K562 (cell line): ENCODE results near the gene PTGIR. TPM values are rescaled to one million over a fixed set of nuclear protein-coding genes. Genes with fewer than 3 reads are reported as not detected.

Source experiments
- CLOCK ChIP-seq: fragments of 250-450 bp; sonication (Bioruptor Pico); IDR thresholded peaks from 2 replicates; pipeline ENCODE4 v1.4.0; 2020; ENCODE audit warnings: mild to moderate bottlenecking, moderate library complexity, borderline replicate concordance
- CREBBP ChIP-seq: IDR thresholded peaks from one replicate; pipeline ENCODE4 v1.6.1; 2012; ENCODE audit warnings: low read depth, mild to moderate bottlenecking, control low read depth, inconsistent platforms, low read length
- ETS1 ChIP-seq: conservative IDR thresholded peaks from 2 replicates; pipeline ENCODE4 v1.6.1; 2011; ENCODE audit warnings: low read depth, mild to moderate bottlenecking, low read length; ENCODE audit not compliant: control insufficient read depth
- EWSR1 ChIP-seq: fragments of 450-650 bp; IDR thresholded peaks from 2 replicates; pipeline ENCODE4 v1.6.1; 2018; ENCODE audit warnings: borderline replicate concordance, mild to moderate bottlenecking, low read depth, moderate library complexity; ENCODE audit not compliant: partially characterized antibody
- FOXM1 ChIP-seq, 2 experiments: fragments of 450-650 bp in 1 of 2; sonication (generic) in 1 of 2; formaldehyde crosslinking in 1 of 2; IDR thresholded peaks; 2 replicates each; pipeline versions ENCODE4 v1.6.1 to v1.9.0; 2017 to 2022; ENCODE audit warnings: low read depth in 2 of 2, mild to moderate bottlenecking in 2 of 2, missing genetic modification reagents in 1 of 2, moderate library complexity in 1 of 2
- HDGF ChIP-seq: fragments of 450-650 bp; IDR thresholded peaks from 2 replicates; pipeline ENCODE4 v1.6.1; 2016
- KAT2B ChIP-seq: IDR thresholded peaks from one replicate; pipeline ENCODE4 v1.6.1; 2012; ENCODE audit warnings: low read depth, mild to moderate bottlenecking, control low read depth, inconsistent platforms, low read length, moderate library complexity
- KDM5B ChIP-seq: fragments of 200-600 bp; sonication (generic); IDR thresholded peaks from 2 replicates; pipeline ENCODE4 v1.6.1; 2012; ENCODE audit warnings: low read depth, mild to moderate bottlenecking, moderate library complexity, low read length, control low read depth, inconsistent platforms; ENCODE audit not compliant: insufficient replicate concordance
- MAFK ChIP-seq: IDR thresholded peaks from 2 replicates; pipeline ENCODE4 v1.6.1; 2011; ENCODE audit warnings: low read length, improper control_type of control experiment
- NFIC ChIP-seq: fragments of 450-650 bp; IDR thresholded peaks from 2 replicates; pipeline ENCODE4 v1.6.1; 2017; ENCODE audit warnings: mild to moderate bottlenecking, inconsistent platforms
- NFXL1 ChIP-seq: fragments of 450-650 bp; formaldehyde crosslinking; IDR thresholded peaks from 2 replicates; pipeline ENCODE4 v1.4.0; 2021; ENCODE audit warnings: mild to moderate bottlenecking
- NONO ChIP-seq, 2 experiments: fragments of 200-400 bp in 1 of 2; fragments of 450-650 bp in 1 of 2; formaldehyde crosslinking in 1 of 2; IDR thresholded peaks; 2 replicates each; pipeline ENCODE4 v1.6.1; 2017; ENCODE audit warnings: low read depth in 2 of 2, mild to moderate bottlenecking in 2 of 2, moderate library complexity in 2 of 2, low read length in 1 of 2
- PHF8 ChIP-seq: fragments of 200-600 bp; sonication (generic); IDR thresholded peaks from 2 replicates; pipeline ENCODE4 v1.6.1; 2012; ENCODE audit warnings: mixed run types, mild to moderate bottlenecking, inconsistent platforms, low read length, moderate library complexity, borderline replicate concordance
- SOX6 ChIP-seq: fragments of 450-650 bp; IDR thresholded peaks from 2 replicates; pipeline ENCODE4 v1.6.1; 2014; ENCODE audit warnings: mild to moderate bottlenecking
- WHSC1 ChIP-seq: IDR thresholded peaks from one replicate; pipeline ENCODE4 v1.6.1; 2012; ENCODE audit warnings: low read length, control low read depth, inconsistent platforms
- ZNF197 ChIP-seq: fragments of 200-800 bp; sonication (Bioruptor generic); IDR thresholded peaks from 2 replicates; pipeline ENCODE4 v1.6.1; 2016; ENCODE audit warnings: low read depth, missing genetic modification characterization, missing compliant biosample characterization
- ZNF3 ChIP-seq: fragments of 250-450 bp; sonication (Bioruptor Pico); IDR thresholded peaks from 2 replicates; pipeline ENCODE4 v1.5.0; 2021; ENCODE audit warnings: mild to moderate bottlenecking, moderate library complexity
- ZNF347 ChIP-seq: fragments of 450-650 bp; formaldehyde crosslinking; IDR thresholded peaks from 2 replicates; pipeline ENCODE4 v1.4.0; 2020; ENCODE audit warnings: low read depth, mild to moderate bottlenecking, moderate library complexity
- ZNF507 ChIP-seq: conservative IDR thresholded peaks from 2 replicates; pipeline ENCODE4 v1.6.1; 2017; ENCODE audit warnings: missing genetic modification characterization, missing compliant biosample characterization
- ZNF717 ChIP-seq: fragments of 250-450 bp; sonication (Bioruptor Pico); IDR thresholded peaks from 2 replicates; pipeline ENCODE4 v1.5.0; 2021
- polyA plus RNA-seq, 8 experiments: library from polyadenylated mRNA; depleted of rRNA in 4 of 8; stranded (reverse) in 5 of 8; unstranded in 3 of 8; fragments of >200 nt; fragmentation: Nextera tagmentation in 2 of 8; fragmentation: Illumina TruSeq in 1 of 8; extraction: Ambion mirVana in 2 of 8; extraction: Trizol in 1 of 8; gene quantifications; 2 replicates each; pipeline versions ENCODE4 v1.2.1 to v1.2.3, GENCODE V29; 2011 to 2014; ENCODE audit warnings: inconsistent platforms in 1 of 8, missing spikeins in 1 of 8
- total RNA-seq, 7 experiments: library from RNA; depleted of rRNA in 6 of 7; stranded (reverse); fragments of >200 nt in 6 of 7; fragmentation: Illumina TruSeq in 2 of 7; extraction: Trizol in 2 of 7; gene quantifications; 2 replicates each; pipeline versions ENCODE4 v1.2.1 to v1.2.3, GENCODE V29; 2011 to 2021; ENCODE audit warnings: low replicate concordance in 1 of 7
- TF ChIP-seq, protein P1 (sequence below): fragments of 250-450 bp; sonication (Bioruptor Pico); IDR thresholded peaks from 2 replicates; pipeline ENCODE4 v1.5.1; 2021; ENCODE audit warnings: mild to moderate bottlenecking

PTGIR gene
- total and polyA plus RNA-seq, 9 of the 15 experiments (the other 6 are each of a cell fraction or from before 2014, with no cell fraction given) = 0.11 to 3.4 (median 1.1) TPM; not detected in 1

DNA sequence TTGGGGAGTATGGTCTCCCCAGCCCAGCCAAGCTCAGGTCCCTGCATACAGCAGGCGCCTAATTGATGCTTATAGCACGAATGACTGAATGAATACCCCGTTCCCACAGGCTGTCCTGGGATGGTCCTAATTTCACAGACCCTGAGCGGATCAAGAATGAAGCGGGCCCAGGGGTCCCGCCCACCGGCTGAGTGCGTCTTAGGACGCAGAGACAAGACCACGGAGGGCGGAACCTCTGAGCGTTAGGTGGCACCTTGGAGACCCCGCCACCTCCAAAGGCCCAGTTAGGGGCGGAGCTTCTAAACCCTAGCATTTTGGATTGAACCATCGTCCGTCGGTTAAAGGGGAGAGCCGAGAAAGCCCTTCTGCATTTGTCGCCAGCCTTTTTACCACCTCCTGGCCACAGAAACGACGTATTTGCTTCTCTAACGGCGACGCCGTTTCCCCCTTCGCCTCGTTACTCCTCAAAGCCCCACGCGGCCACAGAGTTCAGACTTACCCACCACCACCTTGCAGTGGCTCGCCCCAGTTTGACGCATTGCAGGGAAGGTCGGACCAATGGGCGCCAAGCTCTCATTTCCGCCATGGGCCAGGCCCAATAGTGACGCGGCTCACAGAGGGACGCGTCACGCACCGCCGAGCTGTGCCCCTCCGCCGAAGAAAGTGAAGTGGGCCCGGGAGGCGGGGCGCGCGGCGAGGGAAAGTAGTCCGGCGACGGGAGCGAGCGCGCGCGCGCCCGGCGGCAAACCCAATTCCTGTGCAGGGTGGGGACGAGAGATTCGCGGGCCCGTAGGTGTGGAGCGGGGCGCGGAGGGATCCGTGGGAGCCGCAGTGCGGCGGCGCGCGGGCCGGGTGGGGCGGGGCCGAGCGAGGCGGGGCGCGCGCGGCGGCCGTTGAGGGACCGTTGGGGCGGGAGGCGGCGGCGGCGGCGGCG lies 24.2 kb downstream of the PTGIR start (continued):
- peak; percentile 93 for TF ChIP-seq KDM5B
- peak; percentile 67 for TF ChIP-seq SOX6
- no peak for TF ChIP-seq HDGF
- TF ChIP-seq KAT2B = no peak
- no peak for TF ChIP-seq WHSC1
- TF ChIP-seq ZNF197 (CRISPR knock-in tag) = peak; percentile 98
- no peak for TF ChIP-seq ZNF347 (CRISPR knock-in tag)
- no peak for TF ChIP-seq ZNF507 (tag)
- TF ChIP-seq ZNF3 = peak; percentile 96
- TF ChIP-seq MAFK = no peak
- TF ChIP-seq ETS1 = no peak; the same call in 1 of the 2 replicates
- TF ChIP-seq, protein P1, sequence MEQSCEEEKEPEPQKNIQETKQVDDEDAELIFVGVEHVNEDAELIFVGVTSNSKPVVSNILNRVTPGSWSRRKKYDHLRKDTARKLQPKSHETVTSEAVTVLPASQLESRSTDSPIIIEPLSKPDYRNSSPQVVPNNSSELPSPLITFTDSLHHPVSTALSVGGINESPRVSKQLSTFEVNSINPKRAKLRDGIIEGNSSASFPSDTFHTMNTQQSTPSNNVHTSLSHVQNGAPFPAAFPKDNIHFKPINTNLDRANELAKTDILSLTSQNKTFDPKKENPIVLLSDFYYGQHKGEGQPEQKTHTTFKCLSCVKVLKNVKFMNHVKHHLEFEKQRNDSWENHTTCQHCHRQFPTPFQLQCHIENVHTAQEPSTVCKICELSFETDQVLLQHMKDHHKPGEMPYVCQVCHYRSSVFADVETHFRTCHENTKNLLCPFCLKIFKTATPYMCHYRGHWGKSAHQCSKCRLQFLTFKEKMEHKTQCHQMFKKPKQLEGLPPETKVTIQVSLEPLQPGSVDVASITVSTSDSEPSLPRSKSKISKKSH = no peak
- peak; percentile 84 for TF ChIP-seq PHF8
- TF ChIP-seq NFIC = peak; percentile 79
- peak in 1 of 2 experiments; percentile 99; a peak in 2 of 4 replicates for TF ChIP-seq NONO (IDR thresholded peaks at IDR 0.05; ENCODE audit: low read depth in 2 of 2, low read length in 1 of 2)
- no peak for TF ChIP-seq EWSR1
- no peak for TF ChIP-seq ZNF717 (CRISPR knock-in tag)
- no peak for TF ChIP-seq CLOCK (CRISPR knock-in tag)
- peak; percentile 80; the same call in 1 of the 2 replicates for TF ChIP-seq FOXM1 (IDR thresholded peaks at IDR 0.05; ENCODE audit: low read depth)
- TF ChIP-seq FOXM1 (CRISPR knock-in tag; IDR thresholded peaks at IDR 0.05; ENCODE audit: low read depth) = 0 out of 2 replicates have a peak, but pooled peaks have one; percentile 73
- no peak for TF ChIP-seq CREBBP
- TF ChIP-seq NFXL1 (CRISPR knock-in tag) = no peak
